Epidermal melanocyte (primary cell): ENCODE data around the gene LSM5.

Experiments used
- DNase-seq: peaks from one replicate; pipeline ENCODE4 v3.0.0; 2011; ENCODE audit warnings: low spot score; ENCODE audit not compliant: insufficient read length

LSM5 gene

DNA sequence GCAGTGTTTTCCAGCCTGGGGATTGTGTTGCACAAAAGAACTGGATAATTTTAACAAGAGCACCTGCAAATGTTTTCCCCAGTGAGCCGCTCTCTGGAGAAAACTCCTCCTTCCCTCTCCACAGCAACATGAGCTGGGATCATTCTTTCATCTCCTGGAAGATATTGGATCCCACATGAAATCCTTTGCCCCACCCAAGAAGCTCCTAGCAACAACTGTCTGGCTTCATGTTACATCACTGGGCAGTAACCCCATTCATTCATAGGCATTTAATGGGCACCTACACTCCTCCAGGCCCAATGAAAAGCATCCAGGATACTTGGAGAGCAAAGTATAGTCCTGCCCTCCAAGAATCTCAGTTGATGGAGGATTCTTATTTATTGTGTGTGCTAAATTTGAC, 27.2 kb downstream of the LSM5 start:
- DNase-seq: no peak

DNA sequence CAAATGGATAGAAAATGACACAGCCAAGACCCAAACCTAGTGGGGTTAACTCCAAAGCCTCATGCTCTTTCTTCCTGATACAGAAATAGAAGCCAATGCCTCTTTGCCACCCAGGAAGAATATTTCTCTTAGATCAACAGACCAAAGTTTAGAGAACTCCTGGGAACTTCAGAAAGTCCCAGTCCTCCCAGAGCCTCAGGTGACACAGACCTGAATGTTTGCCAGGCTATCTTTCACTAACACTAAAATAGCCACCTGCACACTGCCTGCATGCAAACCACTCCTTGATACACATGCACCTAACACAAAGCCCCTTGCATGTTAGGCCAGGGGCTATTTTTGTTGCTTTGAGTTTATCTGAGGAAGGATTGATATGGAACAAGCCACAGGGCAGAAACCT, 27.7 kb downstream of the LSM5 start:
- no peak for DNase-seq

DNA sequence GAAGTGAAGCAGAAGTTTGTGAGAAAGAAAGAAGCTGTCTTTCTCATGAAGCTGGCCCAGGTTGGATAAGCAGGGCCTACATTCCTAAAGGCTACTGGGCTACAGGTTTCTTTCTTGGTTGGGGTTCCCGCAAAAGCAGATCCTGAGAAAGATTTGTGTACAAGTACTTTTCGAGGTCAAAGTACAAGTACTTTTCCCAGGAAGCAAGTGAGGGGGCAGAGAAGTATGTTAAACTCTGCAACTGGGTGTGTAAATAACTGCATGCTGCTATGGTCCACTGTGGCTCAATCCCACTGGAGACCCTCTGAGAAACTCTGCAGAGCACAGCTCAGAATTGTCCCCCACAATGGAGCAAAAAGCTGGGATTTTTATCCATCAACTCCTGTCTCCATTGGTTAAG, 28.7 kb downstream of the LSM5 start:
- DNase-seq: no peak

DNA sequence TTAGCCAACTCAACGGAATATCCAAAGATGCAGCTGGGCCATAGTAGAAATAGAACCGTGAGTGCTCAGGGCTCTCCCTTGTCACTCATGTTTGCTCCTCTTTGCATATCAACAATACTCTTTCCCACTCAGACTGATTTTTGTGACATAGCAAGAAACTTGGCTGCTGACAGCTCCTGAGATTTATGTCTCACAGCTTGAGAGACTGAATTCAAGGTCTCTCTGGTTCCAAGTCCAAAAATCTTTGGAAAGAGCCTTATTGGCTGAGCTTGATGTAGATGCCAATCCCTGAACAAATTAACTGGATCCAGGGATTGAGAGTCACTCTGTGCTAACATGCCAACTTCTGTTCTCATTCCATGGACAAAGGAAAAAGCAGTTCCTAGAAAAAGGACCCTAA, 30.4 kb downstream of the LSM5 start:
- DNase-seq: no peak

DNA sequence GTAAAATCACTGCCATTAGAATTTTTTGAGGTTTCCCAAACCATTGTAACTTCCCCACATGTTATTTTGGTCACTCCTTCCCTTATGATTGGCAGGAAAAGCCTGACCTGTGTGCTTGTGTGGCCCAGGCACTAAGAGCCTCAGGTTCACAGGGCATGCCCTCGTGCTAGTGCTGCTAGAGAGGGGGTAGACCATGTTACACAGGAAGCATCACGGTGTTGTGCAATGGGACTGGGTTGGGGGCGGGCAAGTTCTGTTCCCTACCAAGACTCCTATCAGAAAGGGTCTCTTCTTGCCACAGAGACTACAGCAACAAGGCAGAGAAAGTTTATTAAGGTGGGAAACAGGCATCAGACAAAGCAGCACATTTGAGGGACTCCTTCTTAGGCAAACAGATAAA, 32.2 kb downstream of the LSM5 start:
- DNase-seq: no peak

DNA sequence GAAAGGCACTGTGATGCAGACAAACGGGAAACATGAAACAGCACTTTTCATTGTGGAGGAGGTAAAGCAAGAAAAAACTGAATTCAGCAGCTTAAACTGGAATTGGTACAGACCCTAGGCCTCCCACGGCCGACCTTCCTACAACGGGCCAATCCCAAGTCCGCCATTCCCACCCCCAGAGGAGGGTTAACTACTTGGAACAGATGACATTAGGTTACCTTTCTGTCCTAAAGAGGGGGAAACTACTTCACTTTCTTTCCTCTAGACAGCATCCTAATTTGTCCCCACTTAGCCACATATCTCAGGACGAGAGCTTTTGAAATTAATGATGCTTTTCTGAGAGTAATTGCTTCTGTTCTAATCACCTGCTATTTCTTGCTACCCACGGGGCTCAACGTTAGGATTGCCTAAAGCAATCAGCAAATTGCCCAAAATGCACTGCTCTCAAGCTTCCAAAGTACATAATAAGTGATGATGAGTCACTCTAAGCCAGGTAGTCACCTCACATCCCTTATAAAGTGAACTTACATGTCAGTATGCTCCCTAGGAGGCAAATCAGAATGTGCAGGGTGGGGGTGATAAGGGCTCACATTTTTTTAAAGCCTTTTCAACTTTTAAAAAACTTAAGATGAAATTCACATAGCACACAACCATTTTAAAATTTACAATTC, 36.7 kb downstream of the LSM5 start:
- no peak for DNase-seq

DNA sequence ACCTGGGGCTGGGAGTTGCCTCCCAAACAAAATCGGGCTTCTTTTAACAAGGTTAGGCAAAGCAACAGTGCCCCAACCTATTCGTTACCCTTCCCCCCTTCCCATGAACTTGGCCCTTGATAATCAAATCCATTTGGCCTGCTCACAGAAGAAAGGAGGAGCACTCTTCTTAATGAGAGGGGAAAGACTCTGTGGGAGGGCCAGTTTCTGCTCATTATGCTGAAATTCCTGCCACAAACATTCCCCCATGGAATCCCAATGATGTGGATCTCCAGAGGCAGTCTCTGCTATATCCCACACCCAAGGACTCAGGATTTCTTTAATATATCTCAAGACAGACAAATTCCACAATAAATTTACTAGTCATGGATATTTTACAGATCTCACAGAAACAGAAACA, 43.0 kb downstream of the LSM5 start:
- no peak for DNase-seq

DNA sequence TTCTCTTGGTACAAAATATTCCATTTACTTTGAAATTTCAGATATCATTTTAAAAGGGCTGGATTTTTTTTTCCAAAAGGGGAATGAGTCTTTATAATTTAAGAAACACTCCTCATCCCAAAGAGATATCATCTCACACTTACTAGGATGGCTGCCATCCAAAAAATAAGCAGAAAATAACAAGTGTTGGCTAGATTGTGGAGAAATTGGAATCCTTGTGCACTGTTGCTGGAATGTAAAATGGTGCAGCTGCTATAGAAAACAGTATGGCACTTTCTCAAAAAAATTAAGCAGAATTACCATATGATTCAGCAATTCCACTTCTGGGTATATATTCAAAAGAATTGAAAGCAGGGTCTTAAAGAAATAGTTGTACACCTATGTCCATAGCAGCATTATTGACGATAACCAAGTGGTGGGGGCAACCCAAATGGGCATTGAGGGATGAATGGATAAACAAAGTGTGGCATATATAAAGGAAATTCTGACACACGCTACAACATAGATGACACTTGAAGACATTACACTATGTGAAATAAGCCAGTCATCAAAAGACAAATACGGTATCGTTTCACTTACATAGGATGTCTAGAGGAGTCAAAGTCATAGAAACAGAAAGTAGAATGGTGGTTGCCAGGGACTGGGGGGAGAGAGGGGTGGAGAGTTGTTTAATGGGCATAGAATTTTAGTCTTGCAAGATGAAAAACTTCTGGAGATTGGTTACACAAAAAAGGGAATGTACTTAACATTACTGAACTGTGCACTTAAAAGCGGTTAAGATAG, 53.8 kb downstream of the LSM5 start:
- DNase-seq: no peak
